Activated CD4-positive, alpha-beta T cell treated with anti-CD3 and anti-CD28 coated beads, Interleukin-2, amount 50 U/mL, for 16 hours (primary cell): ENCODE results near the gene LCK.
A peak's percentile ranks its signal among the peaks of the same experiment; 100 is the strongest.
"Not testable (repeated sequence)": the region's sequence is repeated elsewhere in the genome, so short reads cannot be mapped to it uniquely, and the experiment has no call there.

Experiments
- DNase-seq: peaks from one replicate; pipeline ENCODE4 v3.0.0-alpha.2; 2020

Gene LCK

GRCh38 chr1:32240140-32240951 is 10.7 kb upstream of the LCK start:
- peak; percentile 38 for DNase-seq

- no peak for DNase-seq
These were observed 9.9 kb upstream of the LCK start for GRCh38 chr1:32241001-32241763.

GRCh38 chr1:32242341-32242851 is 8.7 kb upstream of the LCK start:
- no peak for DNase-seq

- no peak for DNase-seq
These were observed 4.2 kb upstream of the LCK start, which contains the start of gene FAM167B for GRCh38 chr1:32246888-32247273. FAM167B (plus strand) TSS chr1:32247222; CDS start chr1:32247422, 200 bp downstream.

GRCh38 chr1:32247452-32247851 is 3.6 kb upstream of the LCK start:
- no peak for DNase-seq

- peak; percentile 90 for DNase-seq
These were observed 2.8 kb upstream of the LCK start for GRCh38 chr1:32247983-32248889.

GRCh38 chr1:32249831-32250525 is 1.1 kb upstream of the LCK start:
- DNase-seq = peak; percentile 93

- DNase-seq = peak; percentile 70
These were observed 4.3 kb downstream of the LCK start for GRCh38 chr1:32255072-32256071.

GRCh38 chr1:32256473-32257226 is 5.6 kb downstream of the LCK start:
- DNase-seq = no peak

- DNase-seq = no peak
These were observed 6.1 kb downstream of the LCK start for GRCh38 chr1:32257227-32257508.

- DNase-seq = not testable (repeated sequence)
These were observed 12.2 kb downstream of the LCK start for GRCh38 chr1:32263236-32263593.

GRCh38 chr1:32263744-32264143 is 12.7 kb downstream of the LCK start:
- no peak for DNase-seq

- no peak for DNase-seq
These were observed 14.8 kb downstream of the LCK start for GRCh38 chr1:32265846-32266245.

GRCh38 chr1:32266921-32267591 is 16.0 kb downstream of the LCK start:
- no peak for DNase-seq

GRCh38 chr1:32269744-32270143 is 18.7 kb downstream of the LCK start:
- DNase-seq = no peak

- no peak for DNase-seq
These were observed 21.7 kb downstream of the LCK start for GRCh38 chr1:32272557-32273390.

GRCh38 chr1:32273391-32274208 is 22.5 kb downstream of the LCK start:
- peak; percentile 82 for DNase-seq
